ENCODE results near the gene SETX.

DNA sequence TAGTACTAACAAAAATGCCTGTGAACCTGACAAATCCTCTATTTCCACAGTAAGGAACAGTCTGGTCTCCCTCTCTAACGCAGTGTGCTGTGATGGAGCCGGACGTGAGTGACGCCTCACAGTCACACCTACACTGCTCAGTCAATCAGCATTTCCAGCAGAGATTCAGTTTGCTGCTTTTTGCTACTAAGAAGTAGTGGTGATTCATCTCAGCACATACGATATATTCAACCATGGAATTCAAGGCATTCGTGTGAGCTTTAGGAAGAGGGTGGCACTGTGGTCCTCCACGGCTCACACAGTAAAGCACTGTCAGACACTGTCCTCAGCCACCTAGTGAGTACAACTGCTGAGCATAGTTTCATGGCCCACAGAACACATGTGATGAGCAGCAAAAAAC, 70.9 kb downstream of the SETX start:
- TF ChIP-seq POLR2A (IDR thresholded peaks at IDR 0.05; ENCODE audit: low read depth, low read length) (no peak), POLR2AphosphoS5 (IDR thresholded peaks at IDR 0.05; ENCODE audit: low read depth, low read length) (no peak), TAF1 (IDR thresholded peaks at IDR 0.05; ENCODE audit: low read depth, low read length) (no peak), SPI1 (IDR thresholded peaks at IDR 0.05; ENCODE audit: low read depth, low read length) (no peak), POU2F2 (IDR thresholded peaks at IDR 0.05; ENCODE audit: low read depth, low read length) (no peak)

Measured in GM12891 (cell line).